NCI-H226 (cell line): Measurements from ENCODE around the gene MRPL41.
"Not testable (repeated sequence)": the region's sequence is repeated elsewhere in the genome, so short reads cannot be mapped to it uniquely, and the experiment has no call there.

Experiments
- DNase-seq: peaks from one replicate; pipeline ENCODE4 v3.0.0-alpha.2; 2015

The MRPL41 gene

DNA sequence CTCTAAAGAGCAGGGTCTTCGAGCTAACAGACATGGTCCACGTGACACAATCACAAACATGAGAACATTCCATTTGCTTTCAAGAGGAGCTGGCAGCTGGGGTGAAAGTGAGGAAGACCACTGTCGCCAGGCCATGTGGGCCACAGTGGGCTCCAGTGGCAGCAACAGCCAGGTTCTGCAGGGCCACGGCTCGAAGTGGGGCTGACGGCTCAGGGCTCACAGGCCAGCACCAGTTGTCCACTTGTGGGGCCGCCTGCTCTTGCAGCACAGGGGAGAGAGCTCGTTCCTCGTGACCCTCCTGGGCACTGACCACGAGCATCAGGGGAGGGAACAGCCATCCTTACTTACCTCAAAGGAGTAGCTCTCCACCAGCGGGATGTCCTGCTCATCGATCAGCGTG, 36.6 kb downstream of the MRPL41 start:
- no peak for DNase-seq

GRCh38 chr9:137588891-137589290, 37.2 kb downstream of the MRPL41 start:
- DNase-seq, result no peak

- DNase-seq, result no peak
Measured at GRCh38 chr9:137589441-137590122, 37.9 kb downstream of the MRPL41 start.

DNA sequence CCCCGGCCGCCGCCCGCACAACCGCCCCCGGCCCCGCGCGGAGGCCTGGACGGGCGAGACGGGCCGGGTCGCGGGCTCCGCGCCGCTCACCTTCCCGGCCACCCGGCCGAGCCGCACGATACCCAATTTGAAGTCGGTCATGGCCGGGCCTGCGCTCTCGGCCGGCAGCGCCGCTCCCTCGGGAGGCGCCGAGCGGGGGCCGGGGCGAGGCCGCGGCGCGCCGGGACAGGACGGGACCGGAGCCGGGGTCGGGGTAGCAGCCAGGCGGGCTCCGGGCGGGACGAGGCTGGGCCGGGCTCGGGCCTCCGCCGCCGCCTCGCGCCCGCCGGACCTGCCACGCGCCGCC, 38.4 kb downstream of the MRPL41 start:
- no peak for DNase-seq

DNA sequence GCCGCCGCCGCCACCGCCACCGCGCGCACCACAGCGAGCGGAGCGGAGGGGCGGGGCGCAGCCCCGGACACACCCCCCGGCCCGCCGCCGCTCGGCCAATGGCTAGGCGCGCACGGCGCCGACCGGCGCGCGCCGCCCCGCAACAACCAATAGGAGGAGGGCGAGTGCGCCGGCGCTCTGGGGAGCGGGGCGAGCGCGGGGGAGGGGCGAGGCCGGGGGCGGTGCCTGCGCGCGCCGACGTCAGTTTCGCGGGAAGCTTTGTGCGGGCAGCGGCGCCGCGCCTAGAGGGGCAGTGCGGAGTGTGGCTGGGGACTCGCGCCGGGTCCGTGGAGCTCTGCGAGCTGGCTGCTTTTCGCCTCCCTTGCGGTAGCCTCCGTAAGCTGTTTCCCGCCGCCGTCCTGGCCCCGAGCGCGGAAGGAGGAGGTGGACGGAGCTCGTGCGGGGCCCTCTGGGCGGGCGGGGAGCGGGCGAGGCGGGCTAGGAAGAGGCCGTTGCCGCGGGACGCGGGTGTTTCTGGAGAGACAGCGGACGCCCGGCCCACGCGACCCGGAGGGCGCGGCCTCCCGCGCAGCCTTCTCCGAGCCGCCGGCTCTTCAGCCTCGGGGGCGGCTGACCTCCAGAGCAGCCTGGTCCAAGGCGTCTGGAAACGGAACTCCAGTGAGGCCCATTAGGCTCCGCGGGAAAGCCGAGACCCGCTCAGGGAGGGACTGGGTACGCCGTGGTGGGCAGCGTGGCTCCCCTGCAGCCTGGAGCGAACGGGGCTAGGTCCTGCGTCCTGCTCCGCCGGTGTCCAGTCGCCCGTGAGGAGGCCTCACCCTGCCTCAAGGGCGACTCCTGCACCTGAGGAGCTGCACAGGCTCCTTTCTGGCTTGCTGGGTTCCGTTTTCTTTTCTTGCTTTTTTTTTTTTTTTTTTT, 39.0 kb downstream of the MRPL41 start, which contains the start of gene ZMYND19:
Gene ZMYND19, minus strand, starts transcription at position 44 of the 915 bp plus-strand sequence. CDS start 249 bp downstream, outside the sequence.
- DNase-seq, result peak; percentile 69

DNA sequence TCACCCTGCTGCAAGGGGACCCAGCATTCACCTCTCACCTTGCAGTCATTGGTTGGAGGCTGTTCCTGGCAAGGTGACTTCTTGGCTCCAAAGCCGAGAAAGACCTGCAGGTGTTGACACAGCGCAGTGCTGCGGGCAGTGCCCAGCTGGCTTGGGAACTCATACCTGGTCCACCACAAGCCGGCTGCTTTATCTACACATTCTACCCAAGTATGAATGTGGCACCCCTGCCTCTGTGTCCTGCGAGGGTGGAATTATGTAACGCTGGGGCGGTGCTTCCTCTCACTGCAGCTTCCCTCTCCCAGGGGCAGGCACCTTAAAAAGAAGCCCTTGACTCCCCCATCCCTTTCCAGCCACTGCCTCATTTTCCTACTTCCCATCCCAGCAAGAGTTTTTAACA, 41.1 kb downstream of the MRPL41 start:
- no peak for DNase-seq

GRCh38 chr9:137593176-137593575, 41.5 kb downstream of the MRPL41 start:
- no peak for DNase-seq

GRCh38 chr9:137596577-137596976, 44.9 kb downstream of the MRPL41 start:
- not testable (repeated sequence) for DNase-seq

GRCh38 chr9:137598943-137599342, 47.3 kb downstream of the MRPL41 start:
- DNase-seq, result no peak
